Measurements from ENCODE around the gene ROCK2. TPM values are rescaled to one million over a fixed set of nuclear protein-coding genes. Genes with fewer than 3 reads are reported as not detected.

ROCK2 gene
- total RNA-seq, 2 donors from 2014 or later, result 41.1 to 47.6 TPM

DNA sequence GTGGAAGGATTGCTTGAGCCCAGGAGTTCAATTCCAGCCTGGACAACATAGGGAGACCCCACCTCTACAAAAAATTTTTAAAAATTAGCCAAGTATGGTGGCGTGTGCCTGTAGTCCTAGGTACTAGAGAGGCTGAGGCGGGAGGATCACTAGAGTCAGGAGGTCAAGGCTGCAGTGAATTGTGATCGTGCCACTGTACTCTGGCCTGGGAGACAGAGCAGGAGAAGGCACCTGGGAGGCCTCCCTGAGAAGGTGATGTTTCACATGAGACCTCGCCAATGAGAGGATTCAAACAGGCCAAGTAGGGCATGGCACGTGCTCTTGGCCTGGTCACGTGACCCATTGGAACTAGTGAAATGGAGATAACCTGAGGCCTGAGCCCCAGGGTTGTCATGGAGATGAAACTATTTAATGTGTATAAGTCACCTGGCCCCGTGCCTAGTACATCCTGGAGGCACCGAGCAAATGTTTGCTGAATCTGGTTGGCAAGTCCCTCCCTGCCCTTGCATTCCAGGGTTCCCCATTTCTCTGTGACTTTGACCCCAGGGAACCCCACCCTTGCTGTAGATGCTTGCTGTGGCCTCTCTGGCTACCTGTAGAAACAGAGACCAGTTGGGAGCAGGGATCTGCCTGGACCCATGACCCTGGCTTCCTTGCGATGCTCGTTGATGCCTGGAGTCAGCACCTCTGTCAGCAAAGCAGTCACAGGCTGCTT is 26.1 kb upstream of the ROCK2 start:
- no peak for DNase-seq
- intact Hi-C loops (cut with DNase I), result no loop called here
- no peak for ATAC-seq

DNA sequence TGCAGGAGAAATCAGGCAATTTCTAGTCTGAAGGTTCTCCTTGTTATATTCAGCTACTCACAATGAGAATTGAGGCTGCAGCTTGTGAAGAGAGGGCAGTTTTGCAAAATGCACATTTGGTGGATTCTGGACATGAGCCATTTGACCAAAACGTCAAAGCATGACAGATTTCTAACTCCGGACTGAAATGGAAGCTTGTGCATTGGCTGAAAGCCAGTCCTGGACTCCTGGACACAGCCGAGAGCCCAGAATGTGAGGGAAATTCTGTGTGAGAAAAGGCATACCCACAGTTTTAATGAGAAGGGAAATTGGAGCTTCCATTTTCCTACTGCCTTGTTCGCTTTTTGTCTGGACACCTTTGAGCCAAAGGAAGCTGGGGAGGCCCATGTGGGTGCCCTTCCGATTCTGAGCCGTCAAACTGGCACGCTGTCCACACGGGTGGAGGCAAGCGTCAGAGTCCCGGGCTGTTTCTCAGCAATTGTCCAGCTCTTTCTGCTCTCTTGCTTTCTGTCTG is 23.7 kb upstream of the ROCK2 start:
- peak; percentile 68 to 90 for ATAC-seq
- intact Hi-C loops (cut with DNase I), result no loop called here
- peak; percentile 55 for DNase-seq

DNA sequence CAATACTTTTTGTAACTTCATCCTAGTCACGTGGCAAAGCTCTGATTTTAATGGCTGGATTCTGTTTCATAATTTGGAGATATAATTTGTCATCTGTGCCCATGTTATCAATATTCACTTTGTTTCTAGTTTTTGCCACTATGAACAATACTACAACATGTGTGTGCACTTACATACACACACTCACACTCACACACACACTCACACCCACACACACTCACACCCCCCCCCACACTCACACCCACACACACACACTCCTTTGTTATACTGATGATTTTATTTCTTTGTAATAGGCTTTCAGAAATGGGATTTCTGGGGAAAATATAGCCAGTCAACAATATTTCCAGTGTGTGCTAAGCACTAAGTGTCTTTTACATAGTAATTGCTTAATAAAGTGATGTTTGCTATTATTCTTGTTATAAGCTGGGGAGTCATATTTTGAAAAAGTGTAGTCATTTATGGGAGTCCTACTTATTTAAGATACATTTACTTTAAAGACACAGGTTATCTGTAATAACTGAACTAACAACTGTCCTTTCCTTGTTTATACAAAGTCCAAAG is 22.8 kb upstream of the ROCK2 start:
- DNase-seq (no peak), ATAC-seq (no peak)
- intact Hi-C loops (cut with DNase I), result no loop called here

DNA sequence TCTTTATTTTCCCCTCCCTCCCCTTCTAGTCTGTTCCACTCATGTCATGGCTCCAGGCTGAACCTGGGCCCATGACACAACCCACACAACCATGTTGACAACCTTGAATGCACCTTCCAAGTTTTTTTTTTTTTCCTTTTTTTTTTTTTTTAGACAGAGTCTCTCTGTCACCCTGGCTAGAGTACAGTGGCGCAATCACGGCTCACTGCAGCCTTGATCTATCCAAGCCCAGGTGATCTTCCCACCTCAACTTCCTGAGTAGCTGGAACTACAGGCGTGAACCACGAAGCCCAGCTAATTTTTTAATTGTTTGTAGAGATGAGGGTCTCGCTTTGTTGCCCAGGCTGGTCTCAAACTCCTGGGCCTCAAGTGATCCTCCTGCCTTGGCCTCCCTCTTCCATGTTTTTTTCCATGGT is 21.9 kb upstream of the ROCK2 start:
- DNase-seq (no peak), ATAC-seq (no peak)
- intact Hi-C loops (cut with DNase I), result no loop called here

DNA sequence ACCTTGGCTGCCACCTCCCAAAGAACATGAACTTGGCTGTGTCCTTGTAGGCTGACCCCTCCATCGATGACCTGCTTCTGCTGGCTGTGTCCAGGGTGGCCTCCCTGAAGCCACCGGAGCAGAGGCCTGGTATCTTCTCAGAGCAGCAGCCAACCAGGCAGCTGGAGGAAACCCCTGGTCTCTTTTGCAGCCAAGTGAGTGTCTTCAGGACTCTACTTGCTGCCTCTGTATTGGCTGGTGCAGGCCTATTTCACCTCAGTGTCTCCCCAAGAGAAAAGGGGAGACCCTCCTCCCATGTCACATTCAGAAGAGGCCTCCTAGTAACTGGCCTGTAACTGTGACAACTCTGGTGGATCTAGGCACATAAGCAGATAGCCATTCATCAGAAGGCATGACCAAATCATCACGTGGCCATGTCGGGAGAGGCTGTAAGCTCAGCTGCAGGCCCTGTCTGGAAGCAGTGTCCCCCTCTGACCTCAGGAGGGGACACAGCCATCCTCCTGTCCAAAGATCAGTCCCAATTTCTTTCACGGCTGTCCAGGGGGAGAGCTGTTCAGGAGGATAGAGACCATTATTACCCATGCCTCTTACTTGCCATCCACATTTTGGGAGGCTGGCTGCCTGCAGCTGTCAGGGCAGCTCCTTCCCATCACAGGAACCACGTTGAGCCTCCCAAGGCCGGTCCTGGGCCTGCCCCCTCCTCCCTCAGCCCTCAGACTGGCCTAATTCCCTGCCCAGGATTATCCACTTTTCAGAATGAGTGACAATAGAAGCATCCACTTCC is 20.9 kb upstream of the ROCK2 start:
- intact Hi-C loops (cut with DNase I), result no loop called here
- DNase-seq, result no peak
- no peak for ATAC-seq

DNA sequence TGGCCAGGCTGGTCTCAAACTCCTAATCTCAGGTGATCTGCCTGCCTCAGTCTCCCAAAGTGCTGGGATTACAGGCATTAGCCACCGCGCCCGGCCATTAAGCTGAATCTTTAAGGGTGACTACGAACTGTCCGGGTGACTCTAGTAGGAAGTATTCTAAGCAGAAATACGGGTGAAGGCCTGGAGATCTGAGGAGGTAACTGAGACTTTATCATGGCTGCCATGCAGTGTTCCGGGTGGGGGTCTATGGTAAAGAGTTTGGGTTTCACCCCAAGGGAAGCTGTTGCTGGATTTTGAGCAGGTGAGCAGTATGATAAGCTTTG is 20.1 kb upstream of the ROCK2 start:
- DNase-seq, result no peak
- intact Hi-C loops (cut with DNase I), result no loop called here
- ATAC-seq, result no peak

DNA sequence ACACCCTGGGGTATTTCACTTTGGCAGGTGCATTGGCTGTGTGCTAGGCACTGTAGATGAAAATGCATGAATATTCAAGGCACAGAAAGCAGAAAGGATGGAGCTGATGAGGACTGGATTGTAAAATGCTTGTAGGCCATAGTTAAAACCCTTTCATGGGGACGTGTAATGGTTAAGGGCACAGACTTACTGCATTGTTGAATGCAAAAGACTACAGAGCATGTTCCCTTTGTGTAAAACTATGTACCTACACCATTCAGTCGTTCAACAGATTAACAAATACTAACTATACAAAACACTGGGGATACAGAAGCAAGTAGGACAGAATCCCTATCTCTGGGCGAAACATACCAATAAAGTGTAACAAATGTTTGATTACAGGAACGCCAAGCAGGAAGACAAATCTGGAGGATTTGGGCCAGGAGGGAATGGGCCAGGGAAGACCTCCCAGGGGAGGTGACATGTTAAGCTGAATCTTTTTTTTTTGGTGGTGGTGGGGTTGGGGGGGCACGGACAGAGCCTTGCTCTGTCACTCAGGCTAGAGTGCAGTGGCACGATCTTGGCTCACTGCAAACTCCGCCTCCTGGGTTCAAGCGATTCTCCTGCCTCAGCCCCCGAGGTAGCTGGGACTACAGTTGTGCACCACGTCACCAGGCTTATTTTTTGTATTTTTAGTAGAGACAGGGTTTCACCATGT is 19.6 kb upstream of the ROCK2 start:
- intact Hi-C loops (cut with DNase I), result no loop called here
- ATAC-seq (no peak), DNase-seq (no peak)

DNA sequence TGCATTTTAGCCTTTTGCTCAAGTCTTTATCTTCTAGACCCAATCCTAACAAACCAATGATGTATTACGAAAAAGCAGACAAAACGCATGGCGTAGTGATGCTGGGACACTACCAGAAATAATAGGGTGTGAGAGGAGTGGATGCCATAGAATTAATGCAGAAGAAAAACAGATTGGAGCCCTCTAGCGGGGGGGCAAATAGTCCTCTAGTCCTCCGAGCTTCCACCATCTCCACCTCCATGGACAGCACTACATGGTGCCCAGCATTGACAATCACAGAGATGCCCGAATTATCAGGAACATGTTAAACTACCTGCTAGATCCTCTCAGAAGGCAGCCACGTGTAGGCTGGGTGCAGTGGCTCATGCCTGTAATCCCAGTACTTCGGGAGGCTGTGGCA is 15.4 kb upstream of the ROCK2 start:
- ATAC-seq (no peak), DNase-seq (no peak)
- intact Hi-C loops (cut with DNase I), result no loop called here

DNA sequence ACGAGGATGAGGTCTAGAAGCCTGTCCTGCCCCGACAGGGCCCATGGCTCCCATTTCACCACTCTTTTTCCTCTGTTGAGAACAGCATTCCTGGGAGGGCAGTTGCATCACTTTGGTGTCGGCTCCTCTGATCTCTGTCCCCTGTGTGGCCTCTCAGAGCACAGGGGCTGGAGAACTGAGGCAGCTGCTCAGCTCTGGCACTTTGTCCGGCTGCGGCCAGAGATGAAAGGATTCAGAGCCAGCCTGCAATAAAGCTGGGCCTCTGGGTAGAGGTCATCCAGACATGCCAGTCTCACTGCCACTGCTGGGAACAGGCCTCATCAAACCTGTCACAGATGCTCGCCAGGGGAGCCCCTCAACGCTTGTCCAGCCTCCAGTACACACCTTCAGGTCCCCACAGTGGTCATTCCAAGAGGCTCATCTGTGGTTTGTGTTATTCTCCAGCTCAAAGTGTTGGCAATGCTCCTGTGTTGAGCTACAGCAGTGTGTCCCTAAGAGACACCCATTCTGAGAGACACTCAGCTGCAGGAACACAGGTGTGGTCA is 13.1 kb upstream of the ROCK2 start:
- intact Hi-C loops (cut with DNase I), result no loop called here
- ATAC-seq (peak in 1 of 2 donors; percentile 78), DNase-seq (no peak)

DNA sequence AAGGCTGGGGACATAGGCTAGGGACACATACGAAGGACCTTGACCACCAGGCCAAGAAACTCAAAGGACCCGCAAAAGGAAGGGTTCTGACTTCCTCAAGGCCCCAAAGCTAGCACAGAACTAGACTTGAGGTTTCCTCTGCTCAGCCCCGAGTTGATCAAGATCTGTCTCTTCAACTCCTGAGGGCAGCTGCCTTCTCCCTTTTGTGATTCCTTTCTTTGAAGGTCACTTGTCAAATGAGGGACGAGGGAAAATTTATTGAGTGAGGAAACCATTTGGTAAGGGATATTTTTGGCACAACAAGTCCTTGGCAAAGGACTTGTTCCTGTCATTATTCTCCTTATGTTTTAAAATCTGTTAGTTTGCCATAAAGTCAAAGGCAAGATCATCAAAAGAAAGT is 12.3 kb upstream of the ROCK2 start:
- intact Hi-C loops (cut with DNase I), result no loop called here
- ATAC-seq, result no peak
- DNase-seq, result no peak

DNA sequence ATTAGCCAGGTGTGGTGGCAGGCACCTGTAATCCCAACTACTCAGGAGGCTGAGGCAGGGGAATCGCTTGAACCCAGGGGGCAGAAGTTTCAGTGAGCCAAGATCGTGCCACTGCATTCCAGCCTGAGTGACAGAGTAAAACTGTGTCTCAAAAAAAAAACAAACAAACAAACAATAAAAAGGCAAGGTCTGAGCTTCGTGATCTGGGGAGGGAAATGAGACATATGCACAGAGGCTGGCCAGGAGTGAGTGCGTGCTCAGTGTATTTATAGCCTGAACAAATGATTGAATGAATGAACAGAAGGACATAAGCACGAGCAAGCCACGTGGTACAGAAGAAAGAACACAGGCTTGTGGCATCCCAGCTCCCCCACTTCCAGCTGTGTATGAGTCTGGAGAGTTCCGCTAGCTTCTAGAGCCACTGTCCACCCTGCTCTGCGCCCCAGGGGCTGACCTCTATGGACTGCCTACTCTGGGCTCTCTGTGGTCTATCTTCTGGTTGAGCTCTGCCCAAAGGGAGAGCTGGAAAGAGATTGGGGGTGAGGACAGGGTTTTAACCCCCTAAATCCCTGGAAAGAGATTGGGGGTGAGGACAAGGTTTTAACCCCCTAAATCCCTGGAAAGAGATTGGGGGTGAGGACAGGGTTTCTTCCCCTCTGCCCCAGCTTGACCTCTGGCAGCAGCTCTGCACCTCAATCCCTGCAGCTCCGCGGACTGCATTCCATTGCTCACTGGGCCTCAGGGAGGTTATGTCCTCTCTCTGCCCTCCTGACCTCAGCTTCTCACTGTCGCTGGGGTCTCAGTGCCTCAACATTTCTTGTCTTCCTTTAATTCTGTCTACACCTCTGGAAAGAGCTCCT is 11.0 kb upstream of the ROCK2 start:
- DNase-seq (no peak), ATAC-seq (no peak)
- intact Hi-C loops (cut with DNase I), result no loop called here

DNA sequence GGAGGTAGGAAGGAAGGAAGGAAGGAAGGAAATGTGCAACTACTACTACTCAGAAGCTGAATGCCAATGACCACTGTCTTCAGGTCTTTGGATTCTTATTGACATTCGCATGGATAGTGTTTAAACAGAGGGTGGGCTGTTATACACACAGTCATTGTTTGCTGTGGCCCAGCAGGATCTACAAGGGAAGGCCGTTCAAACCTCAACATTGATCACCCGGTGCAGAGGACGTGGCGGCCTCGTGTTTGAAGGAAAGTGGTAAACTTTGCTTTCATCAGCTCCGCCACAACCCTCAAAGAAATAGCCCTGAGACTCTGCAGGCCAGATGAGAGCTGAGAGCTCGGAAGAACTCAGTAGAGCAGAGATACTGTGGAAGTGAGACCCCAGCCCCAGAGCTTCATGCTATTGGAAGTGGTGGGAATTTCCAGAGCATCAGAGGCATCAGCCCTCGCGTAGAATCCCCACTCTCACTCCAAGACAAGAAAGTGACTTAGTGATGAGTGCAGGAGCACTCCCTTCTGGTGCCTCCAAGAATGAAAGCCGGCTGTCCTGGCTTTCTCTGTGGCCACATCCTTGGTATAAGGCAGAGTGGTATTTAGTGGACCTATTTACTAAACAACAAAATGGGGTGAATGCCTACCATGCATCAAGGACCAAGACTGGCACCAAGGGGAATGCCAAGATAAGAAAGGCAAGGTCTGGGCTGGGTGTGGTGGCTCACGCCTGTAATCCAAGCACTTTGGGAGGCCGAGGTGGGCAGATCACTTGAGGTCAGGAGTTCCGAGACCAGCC is 10.1 kb upstream of the ROCK2 start:
- intact Hi-C loops (cut with DNase I), result no loop called here

DNA sequence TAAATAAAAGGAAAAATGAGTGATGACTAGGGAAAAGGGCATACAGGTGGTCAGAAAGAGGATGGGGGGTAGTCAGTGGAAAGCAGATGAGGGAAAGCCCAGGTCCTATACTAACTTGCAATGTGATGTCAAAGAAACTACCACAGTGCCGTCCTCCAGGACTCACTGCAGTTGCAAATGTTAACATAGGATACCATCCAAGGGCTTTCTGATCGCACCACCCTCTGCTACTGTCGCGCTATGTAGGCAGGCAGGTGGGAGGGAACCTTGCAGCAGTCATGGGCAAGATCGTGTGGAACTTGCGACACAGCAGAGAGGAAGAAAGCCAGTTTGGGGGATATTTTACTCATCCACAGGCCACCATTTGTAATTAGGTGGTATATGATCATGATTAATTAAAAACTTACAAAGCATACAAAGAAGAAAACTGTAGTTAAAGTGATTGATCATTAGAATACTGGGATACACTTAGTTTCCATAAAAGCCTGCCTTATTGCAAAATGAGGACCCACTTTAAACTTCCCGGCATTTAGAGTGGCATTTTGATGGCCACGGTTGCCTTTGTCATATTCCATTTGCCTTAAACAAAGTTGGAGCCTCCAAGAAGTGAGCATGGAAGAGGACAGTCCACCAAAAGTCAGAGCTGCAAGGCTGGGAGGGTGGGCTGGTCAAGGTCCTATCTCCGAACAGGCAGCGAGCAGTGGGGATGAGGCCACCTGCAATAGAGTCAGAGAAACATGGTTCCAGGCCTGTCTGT is 8.5 kb upstream of the ROCK2 start:
- intact Hi-C loops (cut with DNase I), result no loop called here
- ATAC-seq, result no peak
- DNase-seq, result no peak

More for the DNA sequence above, 10.1 kb upstream of the ROCK2 start:
- ATAC-seq (no peak), DNase-seq (no peak)

DNA sequence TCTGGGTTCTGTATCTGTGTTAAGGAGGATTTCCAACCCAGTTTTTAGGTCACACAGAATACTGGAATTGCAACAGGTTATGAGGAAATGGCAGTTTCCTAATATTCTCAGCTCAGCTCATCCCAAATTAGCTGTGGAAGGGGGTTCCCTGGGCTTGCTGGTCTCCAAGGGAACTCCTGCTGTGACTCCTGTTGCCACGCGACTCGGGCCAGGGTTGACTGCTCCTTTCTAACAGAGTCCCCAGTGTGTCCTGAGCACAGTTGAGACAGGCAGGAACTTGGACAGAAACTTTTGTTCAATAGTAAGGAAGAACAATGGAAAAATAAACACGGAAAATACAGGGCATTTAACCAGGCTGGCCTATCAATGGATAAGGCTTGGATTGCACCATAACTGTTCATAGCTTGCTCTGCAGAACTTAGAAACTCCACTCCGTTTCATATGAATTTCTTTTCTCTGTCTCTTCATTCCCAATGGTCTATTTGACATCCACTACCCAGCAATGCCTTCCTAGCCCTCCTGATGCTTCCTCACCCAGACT is 3.8 kb upstream of the ROCK2 start:
- ATAC-seq (no peak), DNase-seq (peak; percentile 60)
- intact Hi-C loops (cut with DNase I), result loop anchor here (5.0 to 10.0 kb wide), 2 partner anchors 49 to 63 kb away; no protein-coding TSS in a partner anchor

DNA sequence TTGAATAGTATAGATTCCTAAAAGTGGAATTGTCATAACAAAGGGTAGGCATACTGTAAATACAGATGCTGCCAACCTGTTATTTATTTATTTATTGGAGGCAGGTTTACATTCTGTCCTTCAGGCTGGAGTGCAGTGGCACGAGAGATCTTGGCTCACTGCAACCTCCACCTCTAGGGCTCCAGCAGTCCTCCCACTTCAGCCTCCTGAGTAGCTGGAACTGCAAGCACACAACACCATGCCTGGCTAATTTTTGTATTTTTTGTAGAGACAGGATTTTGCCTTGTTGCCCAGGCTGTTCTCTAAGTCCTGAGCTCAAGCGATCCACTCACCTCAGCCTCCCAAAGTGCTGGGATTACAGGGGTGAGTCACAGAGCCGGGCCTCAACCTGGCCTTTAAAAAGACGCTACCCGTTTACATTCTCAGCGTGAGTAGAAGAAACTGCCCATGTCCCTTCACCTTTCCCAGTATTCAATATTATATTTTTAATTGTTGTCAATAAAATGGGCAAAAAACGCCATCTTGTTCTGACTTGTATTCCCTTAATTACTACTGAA is 3.0 kb upstream of the ROCK2 start:
- ATAC-seq (no peak), DNase-seq (no peak)
- intact Hi-C loops (cut with DNase I), result loop anchor here (5.0 to 10.0 kb wide), 2 partner anchors 50 to 63 kb away; no protein-coding TSS in a partner anchor

DNA sequence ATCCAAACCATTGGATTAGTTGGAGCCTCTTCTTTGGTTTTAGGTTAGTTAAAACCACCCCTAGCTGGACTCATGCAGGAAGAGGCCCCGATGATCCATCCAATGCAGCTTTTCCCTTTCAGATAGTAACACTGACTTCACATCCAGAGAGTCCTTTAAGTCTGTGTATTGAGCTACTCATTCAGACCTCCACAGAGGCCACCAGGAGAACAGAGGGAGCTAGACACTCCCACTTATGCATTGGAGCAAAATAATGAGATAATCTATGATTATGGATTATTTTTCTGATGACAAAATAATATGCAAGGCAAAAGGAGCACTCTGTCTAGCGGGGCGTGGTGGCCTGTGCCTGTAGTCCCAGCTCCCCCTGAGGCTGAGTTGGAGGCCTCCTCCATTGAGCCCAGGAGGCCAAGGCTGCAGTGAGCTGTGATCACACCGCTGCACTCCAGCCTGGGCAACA is 1.6 kb upstream of the ROCK2 start:
- no peak for DNase-seq
- ATAC-seq, result no peak
- intact Hi-C loops (cut with DNase I), result loop anchor here (5.0 to 10.0 kb wide), 2 partner anchors 51 to 61 kb away; no protein-coding TSS in a partner anchor

Data from left cardiac atrium (tissue), 4 donors.